Epithelial cell of prostate (primary cell): ENCODE results near the gene RFK.

Experiments
- DNase-seq: peaks from one replicate; pipeline ENCODE4 v3.0.0-alpha.2; 2011; ENCODE audit warnings: low read depth, low spot score
- H3K27ac ChIP-seq: fragments of 450-650 bp; 2 replicates; pipeline ENCODE4 v1.5.1; 2017; ENCODE audit warnings: mild to moderate bottlenecking

The RFK gene

DNA sequence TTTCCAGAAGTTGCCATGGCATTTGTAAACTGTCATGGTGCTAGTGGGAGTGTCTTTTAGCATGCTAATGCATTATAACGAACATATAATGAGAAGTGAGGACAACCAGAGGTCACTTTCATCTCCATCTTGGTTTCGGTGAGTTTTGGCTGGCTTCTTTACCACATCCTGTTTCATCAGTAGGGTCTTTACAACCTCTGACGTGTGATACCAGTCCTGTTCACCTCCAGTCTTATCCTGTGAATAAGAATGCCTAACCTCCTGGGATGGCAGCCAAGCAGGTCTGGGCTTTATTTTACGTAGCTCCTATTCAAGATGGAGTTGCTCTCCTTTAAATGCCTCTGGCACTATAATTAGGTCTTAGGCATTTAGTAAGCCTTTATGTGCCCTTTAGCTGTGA lies 20.4 kb upstream of the RFK start:
- DNase-seq: peak; percentile 39
- H3K27ac ChIP-seq: peak overlapping the region; percentile 17

DNA sequence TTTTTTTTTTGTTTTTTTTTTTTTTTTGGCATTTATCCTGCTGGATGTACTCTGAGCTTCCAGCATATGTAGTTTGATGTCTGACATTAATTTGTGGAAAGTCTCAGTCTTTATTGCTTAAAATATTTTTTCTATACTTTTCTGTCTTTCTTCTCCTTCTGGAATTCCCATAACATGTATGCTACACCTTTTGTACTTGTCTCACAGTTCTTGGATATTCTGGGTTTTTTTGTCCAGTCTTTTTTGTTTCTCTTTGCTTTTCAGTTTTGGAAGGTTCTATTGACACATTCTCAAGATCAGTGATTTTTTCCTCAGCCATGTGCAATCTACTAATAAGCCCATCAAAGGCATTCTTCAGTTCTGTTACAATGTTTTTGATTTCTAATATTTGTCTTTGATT lies 19.4 kb upstream of the RFK start:
- no peak overlapping the region for H3K27ac ChIP-seq
- DNase-seq: no peak

DNA sequence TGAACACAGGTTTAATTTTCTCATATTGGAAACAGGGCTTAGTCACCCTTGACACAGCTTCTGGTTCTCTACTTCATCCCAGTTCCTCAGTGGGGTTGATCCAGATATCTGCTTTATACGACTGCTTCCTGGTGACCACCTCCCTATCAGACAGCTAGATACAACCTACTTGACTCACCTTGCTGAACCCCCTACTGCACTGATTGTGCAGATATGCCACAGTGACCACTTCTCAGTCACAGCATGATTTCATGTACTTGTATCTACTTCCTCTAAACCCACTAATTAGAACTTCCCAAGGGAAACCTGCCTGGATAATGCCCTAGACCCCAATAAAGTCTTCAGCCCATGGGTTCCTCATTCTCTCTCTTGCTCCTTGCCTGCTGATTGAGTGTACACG lies 18.4 kb upstream of the RFK start:
- no peak overlapping the region for H3K27ac ChIP-seq
- no peak for DNase-seq

- DNase-seq: no peak
- no peak overlapping the region for H3K27ac ChIP-seq
Observed at GRCh38 chr9:76405868-76406267, 11.6 kb upstream of the RFK start.

- H3K27ac ChIP-seq: no peak overlapping the region
- no peak for DNase-seq
Observed at GRCh38 chr9:76405340-76405739, 11.1 kb upstream of the RFK start.

GRCh38 chr9:76404401-76404800 lies 10.2 kb upstream of the RFK start:
- DNase-seq: no peak
- no peak overlapping the region for H3K27ac ChIP-seq

DNA sequence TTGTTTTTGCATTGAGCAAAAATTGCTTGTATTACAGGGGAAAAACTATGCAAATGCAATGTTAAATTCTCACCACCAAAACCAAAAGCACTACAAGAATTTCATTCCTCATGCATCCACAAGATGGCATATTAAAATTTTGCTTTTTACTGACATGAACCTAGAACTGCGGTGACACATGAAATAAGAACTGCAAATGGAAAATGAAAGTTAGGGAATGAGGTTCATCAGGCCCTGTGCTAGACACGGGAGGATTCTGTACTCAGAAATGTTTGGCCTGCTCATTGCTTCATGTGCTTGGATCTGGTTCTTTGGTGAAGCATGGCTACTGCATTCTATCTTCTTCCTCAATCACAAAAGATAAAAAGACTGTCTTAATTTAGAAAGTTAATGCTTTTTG lies 9.1 kb upstream of the RFK start:
- DNase-seq: no peak
- H3K27ac ChIP-seq: no peak overlapping the region

DNA sequence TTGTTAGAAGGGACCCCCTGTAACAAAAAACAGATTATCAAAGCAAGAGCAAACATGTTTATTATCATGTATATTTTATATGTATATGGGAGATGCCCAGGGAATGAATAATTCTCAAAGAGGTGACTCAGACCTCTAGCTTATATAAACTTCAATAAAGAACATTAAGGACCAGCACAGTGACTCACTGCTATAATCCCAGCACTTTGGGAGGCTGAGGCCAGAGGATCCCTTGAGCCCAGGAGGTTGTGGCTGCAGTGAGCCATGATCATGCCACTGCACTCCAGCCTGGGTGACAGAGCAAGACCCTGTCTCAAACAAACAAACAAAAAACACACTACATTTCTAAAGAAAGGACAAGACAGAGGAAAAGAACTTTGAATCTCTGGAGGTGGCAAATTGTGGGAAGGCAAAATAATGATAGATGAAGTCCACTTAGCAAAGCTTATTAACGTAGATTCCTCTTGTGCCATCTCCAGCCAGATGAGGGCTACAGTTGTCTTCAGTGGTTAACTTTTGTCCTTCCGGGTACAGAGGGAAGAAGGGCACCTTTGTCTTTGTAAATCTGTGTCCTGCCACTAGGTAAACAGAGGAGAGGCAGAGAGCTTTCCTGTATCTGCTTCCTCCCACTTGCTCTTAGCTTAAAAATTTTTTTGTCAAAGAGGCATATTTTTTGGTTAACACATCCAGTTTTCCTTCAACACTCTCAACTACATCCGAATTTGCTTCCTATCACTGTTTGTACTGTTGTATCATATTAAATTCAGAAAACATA lies 7.5 kb upstream of the RFK start:
- no peak for DNase-seq
- H3K27ac ChIP-seq: no peak overlapping the region

GRCh38 chr9:76401176-76401575 lies 7.0 kb upstream of the RFK start:
- DNase-seq: no peak

DNA sequence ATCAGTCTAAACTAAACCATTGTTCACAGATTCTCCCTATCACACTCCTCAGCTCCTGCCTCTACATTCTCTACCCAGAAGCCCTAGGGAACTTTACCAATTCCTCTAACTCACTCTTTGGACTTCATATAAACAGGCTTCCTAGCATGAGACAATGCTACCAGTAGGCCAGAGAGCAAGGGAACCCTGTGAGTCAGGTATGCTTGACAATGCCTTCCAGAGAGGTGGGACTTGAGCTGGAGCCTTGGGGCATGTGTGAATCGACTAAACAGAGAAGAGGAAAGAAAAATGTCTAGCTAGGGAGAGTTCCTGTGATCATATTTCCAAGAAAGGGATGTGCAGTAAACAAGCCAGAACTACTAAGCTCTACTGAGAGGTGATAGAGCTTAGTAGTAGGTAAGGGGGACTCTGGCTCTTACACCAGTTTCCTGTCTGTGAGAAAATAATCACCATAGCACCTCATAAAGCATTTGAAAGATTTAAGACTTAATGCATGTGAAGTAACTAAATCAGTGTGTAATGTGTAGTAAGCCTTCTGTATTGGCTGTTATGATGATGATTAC lies 6.4 kb upstream of the RFK start:
- peak overlapping the region; percentile 35 for H3K27ac ChIP-seq
- peak; percentile 53 for DNase-seq

More at GRCh38 chr9:76401176-76401575, 7.0 kb upstream of the RFK start:
- peak overlapping the region; percentile 35 for H3K27ac ChIP-seq

- DNase-seq: no peak
- H3K27ac ChIP-seq: no peak overlapping the region
Observed at GRCh38 chr9:76399856-76400255, 5.6 kb upstream of the RFK start.

GRCh38 chr9:76396597-76396996 lies 2.4 kb upstream of the RFK start:
- no peak overlapping the region for H3K27ac ChIP-seq
- DNase-seq: no peak

GRCh38 chr9:76396144-76396543 lies 1.9 kb upstream of the RFK start:
- DNase-seq: no peak
- no peak overlapping the region for H3K27ac ChIP-seq

GRCh38 chr9:76395381-76395780 lies 1.2 kb upstream of the RFK start:
- no peak overlapping the region for H3K27ac ChIP-seq
- DNase-seq: no peak

- DNase-seq: no peak
- peak overlapping the region; percentile 78 for H3K27ac ChIP-seq
Observed at GRCh38 chr9:76394960-76395252, 680 bp upstream of the RFK start.

- no peak for DNase-seq
- no peak overlapping the region for H3K27ac ChIP-seq
Observed at GRCh38 chr9:76390656-76391055, 3.6 kb downstream of the RFK start.

DNA sequence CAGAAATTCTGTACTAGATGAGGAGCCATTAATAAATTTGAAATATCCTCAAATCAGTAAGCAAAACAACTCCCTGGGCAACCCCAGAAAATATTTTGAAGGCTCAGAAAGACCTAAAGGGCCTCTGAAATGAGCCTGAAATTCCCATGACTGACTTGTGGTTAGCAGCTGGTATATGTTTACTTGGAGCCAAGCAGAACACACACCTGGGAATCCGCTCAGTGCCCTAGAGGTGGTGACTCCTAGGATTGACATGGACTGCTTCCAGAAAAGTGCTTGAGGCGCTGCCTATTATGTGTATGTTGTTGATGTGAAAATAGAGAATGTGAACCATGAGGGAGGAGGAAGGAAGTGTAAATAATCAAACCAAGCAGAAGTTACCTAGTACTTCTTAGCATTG lies 14.7 kb downstream of the RFK start:
- DNase-seq: peak; percentile 77
- peak overlapping the region; percentile 41 for H3K27ac ChIP-seq

DNA sequence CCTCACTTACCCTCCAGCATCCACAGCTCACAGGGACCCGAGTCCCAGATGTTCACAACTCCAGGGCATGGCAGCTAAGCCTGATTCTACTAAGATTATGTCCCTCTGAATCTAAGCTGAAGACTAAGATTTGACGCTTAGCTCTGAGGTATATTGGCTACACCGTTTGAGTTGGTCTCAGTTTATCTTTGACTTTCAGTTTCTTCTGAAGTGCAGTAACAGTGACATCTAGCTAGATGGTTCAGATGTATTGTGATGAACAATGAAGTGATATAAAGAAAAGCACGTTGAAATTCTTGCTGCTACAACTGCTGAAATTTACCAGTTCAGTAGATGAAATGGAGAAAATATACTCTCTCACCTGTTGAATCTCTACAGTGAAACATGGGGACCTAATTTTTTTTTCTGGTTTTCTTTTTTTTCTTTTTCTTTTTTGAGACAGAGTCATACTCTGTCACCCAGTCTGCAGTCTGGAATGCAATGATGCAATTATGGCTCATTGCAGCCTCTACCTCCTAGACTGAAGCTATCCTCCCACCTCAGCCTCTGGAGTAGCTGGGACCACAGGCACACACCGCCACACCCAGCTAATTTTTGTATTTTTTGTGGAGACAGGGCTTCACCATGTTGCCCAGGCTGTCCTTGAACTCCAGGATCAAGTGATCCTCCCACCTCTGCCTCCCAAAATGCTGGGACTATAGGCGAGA lies 15.7 kb downstream of the RFK start:
- DNase-seq: no peak
- H3K27ac ChIP-seq: peak overlapping the region; percentile 41

DNA sequence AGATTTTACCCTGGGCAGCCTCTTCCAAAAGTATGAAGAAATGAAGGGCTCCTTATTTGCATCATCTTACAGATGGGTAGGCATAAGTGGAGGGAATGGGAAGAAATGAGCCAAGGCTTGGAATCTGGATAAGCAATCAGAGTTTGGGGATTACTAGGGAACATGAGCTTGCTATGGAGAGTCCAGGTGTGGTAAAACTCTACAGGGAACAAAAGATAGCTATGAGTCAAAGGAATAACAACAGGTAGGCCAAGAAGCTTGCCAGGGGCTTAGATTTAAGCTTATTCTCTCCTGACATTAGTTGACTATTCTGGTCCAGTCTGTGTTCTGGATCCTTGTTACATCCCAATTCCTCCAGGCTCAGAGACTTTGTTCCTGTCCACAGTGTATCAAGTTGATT lies 16.4 kb downstream of the RFK start:
- no peak for DNase-seq
- H3K27ac ChIP-seq: no peak overlapping the region

GRCh38 chr9:76374783-76375559 lies 19.3 kb downstream of the RFK start:
- H3K27ac ChIP-seq: peak overlapping the region; percentile 25
- DNase-seq: peak; percentile 60
